ENCODE measurements around the gene ATOH8. TPM values are rescaled to one million over a fixed set of nuclear protein-coding genes. Genes with fewer than 3 reads are reported as not detected.

ATOH8 gene
- total RNA-seq, 1 donor from 2014 or later = 0.79 TPM

- no peak overlapping the region for H3K4me3 ChIP-seq (ENCODE audit: low read depth, low read length)
- peaks cover 2% of the 10 kb centered on the region for H3K27me3 ChIP-seq (ENCODE audit: control insufficient read depth, insufficient read depth, low read length)
- FAIRE-seq = no peak
- no peaks in the 10 kb centered on the region for H3K36me3 ChIP-seq (ENCODE audit: control insufficient read depth, insufficient read depth, low read length)
- DNase-seq (ENCODE audit: low read depth) = no peak
- no peak for TF ChIP-seq CTCF (IDR thresholded peaks at IDR 0.05; ENCODE audit: insufficient read depth, low read length, severe bottlenecking)
These were observed 40.8 kb downstream of the ATOH8 start for GRCh38 chr2:85794491-85795121.

- no peak overlapping the region for H3K4me3 ChIP-seq (ENCODE audit: low read depth, low read length)
- H3K27me3 ChIP-seq (ENCODE audit: control insufficient read depth, insufficient read depth, low read length) = no peaks in the 10 kb centered on the region
- FAIRE-seq (peak; percentile 77), DNase-seq (ENCODE audit: low read depth) (no peak)
- TF ChIP-seq CTCF (IDR thresholded peaks at IDR 0.05; ENCODE audit: insufficient read depth, low read length, severe bottlenecking) = no peak
- H3K36me3 ChIP-seq (ENCODE audit: control insufficient read depth, insufficient read depth, low read length) = no peaks in the 10 kb centered on the region
These were observed 41.7 kb downstream of the ATOH8 start for GRCh38 chr2:85795331-85796045.

GRCh38 chr2:85796046-85796340 is 42.2 kb downstream of the ATOH8 start:
- Histone ChIP-seq H3K36me3 (ENCODE audit: control insufficient read depth, insufficient read depth, low read length) (no peaks in the 10 kb centered on the region), H3K27me3 (ENCODE audit: control insufficient read depth, insufficient read depth, low read length) (no peaks in the 10 kb centered on the region), H3K4me3 (ENCODE audit: low read depth, low read length) (no peak overlapping the region)
- FAIRE-seq = peak; percentile 62
- no peak for DNase-seq (ENCODE audit: low read depth)
- no peak for TF ChIP-seq CTCF (IDR thresholded peaks at IDR 0.05; ENCODE audit: insufficient read depth, low read length, severe bottlenecking)

- Histone ChIP-seq H3K27me3 (ENCODE audit: control insufficient read depth, insufficient read depth, low read length) (no peaks in the 10 kb centered on the region), H3K36me3 (ENCODE audit: control insufficient read depth, insufficient read depth, low read length) (no peaks in the 10 kb centered on the region), H3K4me3 (ENCODE audit: low read depth, low read length) (no peak overlapping the region)
- FAIRE-seq (no peak), DNase-seq (ENCODE audit: low read depth) (no peak)
- TF ChIP-seq CTCF (IDR thresholded peaks at IDR 0.05; ENCODE audit: insufficient read depth, low read length, severe bottlenecking) = no peak
These were observed 42.8 kb downstream of the ATOH8 start for GRCh38 chr2:85796341-85797262.

GRCh38 chr2:85797263-85797660 is 43.5 kb downstream of the ATOH8 start:
- no peaks in the 10 kb centered on the region for H3K27me3 ChIP-seq (ENCODE audit: control insufficient read depth, insufficient read depth, low read length)
- no peak for DNase-seq (ENCODE audit: low read depth)
- peak; percentile 32 for FAIRE-seq
- TF ChIP-seq CTCF (IDR thresholded peaks at IDR 0.05; ENCODE audit: insufficient read depth, low read length, severe bottlenecking) = no peak
- H3K36me3 ChIP-seq (ENCODE audit: control insufficient read depth, insufficient read depth, low read length) = no peaks in the 10 kb centered on the region
- H3K4me3 ChIP-seq (ENCODE audit: low read depth, low read length) = no peak overlapping the region
